Activated CD4-positive, CD25-positive, alpha-beta regulatory T cell treated with anti-CD3 and anti-CD28 coated beads, Interleukin-2, amount 50 U/mL, for 72 hours (primary cell): ENCODE data around the gene FREM2.

Experiments used
- DNase-seq: peaks from one replicate; pipeline ENCODE4 v3.0.0; 2021

FREM2 gene

GRCh38 chr13:38688674-38689073 lies 1.8 kb downstream of the FREM2 start:
- DNase-seq, result no peak

DNA sequence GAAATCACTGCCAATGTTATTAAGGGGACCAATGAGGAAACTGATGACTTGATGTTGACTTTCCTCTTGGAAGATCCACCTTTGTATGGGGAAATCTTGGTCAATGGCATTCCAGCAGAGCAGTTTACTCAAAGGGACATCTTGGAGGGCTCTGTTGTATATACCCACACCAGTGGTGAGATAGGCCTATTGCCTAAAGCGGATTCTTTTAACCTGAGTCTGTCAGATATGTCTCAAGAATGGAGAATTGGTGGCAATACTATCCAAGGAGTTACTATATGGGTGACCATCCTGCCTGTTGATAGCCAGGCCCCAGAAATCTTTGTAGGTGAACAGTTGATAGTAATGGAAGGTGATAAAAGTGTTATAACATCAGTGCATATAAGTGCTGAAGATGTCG lies 3.4 kb downstream of the FREM2 start:
- no peak for DNase-seq

DNA sequence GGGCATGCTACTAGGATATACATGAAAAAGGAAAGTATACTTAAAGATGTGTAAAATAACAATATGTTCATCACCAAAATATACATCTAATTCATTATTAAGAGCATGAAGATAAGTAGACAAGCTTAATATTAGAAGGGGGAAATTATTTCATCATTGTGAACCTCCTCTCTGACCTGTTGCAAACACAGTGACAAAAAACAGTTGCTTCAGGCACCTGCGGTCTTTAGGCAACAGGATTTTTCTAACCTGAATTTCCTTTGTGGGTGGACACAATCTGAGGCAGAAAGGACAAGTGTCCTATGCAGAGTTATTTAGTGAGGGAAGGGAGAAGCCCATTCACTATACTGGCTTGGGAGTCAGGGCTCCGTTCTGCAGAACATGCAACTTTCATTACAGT lies 6.3 kb downstream of the FREM2 start:
- DNase-seq, result no peak

GRCh38 chr13:38693641-38694040 lies 6.8 kb downstream of the FREM2 start:
- no peak for DNase-seq

DNA sequence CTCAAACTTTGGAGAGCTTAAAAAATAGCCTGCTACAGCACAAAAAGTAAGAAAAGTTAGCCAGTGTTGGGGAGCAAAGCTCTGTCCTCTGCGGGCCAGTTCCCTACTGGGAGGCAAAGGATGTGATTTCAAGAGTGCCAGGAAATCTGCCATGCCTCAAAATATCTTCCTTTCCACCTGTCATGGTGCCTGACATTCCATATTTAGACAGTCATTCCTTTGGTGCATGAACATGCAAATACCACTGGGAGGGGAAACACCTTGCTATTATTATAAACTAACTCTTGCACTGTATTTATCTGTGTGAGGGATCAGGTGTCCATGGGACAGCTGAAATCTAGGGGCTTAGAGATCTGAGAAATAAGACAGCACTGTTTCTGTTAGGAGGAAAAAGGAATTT lies 10.3 kb downstream of the FREM2 start:
- DNase-seq, result no peak

DNA sequence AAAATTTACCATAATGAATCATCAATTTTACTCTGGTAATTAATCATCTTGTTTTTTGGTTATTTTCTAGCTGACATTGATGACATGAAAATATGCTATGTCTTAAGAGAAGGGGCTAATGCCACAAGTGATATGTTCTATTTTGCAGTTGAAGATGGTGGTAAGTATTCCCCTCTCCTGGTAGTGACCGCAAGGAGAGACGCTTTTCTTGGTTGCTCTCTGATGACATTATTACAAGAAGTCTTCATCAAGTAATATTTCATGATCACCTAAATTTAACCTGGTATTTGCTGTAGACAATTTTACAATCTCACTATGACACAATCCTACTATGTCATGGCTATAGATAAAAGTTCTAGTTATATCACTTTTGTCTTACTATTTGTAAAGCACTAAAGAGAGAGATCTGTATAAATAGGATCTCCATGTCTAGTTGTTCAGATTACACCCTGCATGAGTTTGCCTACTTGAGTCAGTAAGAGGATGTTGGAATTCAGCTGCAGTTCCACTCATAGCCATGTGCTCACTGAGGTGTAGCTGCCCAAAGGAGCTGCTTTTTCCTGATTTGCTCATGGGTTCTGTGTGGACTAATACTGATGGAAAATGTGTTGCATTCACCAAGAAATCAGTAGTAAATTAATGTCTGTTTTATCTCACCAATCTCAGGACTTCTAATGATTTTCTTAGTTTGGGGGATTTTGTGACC lies 10.9 kb downstream of the FREM2 start:
- DNase-seq, result no peak

DNA sequence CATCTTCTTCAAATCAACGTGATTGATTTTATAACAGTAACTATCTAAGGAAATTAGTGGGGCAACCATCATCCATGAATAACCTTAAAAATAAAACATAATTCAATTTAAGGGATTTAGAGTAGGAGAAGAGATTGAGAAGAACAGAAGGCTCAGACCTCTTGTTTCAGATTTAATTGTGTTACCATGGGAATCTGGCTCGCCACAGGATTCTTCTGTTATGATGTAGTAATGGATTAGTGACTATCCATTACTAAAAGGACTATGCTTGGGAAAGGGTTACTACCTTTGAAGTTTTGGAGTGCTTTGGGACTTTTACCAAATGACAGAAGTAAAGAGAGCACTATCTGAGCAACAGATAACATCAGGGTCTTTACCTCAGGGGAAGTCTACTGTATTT lies 13.2 kb downstream of the FREM2 start:
- DNase-seq, result no peak

- DNase-seq, result no peak
These were observed 15.8 kb downstream of the FREM2 start for GRCh38 chr13:38702669-38703068.

DNA sequence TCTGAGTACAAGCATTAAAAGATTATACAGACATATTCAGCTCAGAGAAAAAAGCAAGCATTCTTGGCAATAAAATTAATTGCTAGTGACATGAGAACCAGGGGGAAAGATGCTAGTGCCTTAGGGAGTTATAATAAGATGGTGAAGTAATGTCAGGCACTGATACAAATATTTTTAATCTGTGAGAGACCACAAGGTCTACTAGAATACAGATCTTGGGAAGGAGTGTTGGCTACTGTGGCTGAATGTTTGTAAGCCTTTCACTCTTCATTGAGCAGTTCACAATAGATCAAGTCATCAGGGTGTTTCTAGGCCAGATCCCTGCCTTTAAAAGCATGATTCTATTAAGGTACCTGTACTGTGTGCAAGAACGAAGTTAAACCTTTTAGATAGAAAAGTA lies 16.4 kb downstream of the FREM2 start:
- no peak for DNase-seq

DNA sequence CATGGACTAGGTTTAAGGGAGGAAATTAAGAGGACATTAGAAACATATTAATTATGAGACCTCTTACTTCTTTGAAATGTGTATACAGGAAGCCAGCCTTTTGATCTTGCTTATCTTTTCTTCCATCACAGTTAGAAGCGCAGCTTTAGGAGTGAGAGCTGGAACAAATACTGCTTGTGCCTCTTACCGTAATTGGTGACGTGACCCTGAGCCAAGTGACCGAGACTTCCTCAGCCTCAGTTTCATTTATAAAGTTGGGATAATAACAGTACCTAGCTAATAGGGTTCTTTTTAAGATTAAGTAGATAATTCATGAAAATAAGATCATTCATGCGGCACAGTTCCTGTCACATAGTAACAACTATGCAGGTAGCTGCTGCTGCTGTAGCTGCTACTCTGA lies 18.5 kb downstream of the FREM2 start:
- no peak for DNase-seq

- DNase-seq, result no peak
These were observed 20.6 kb downstream of the FREM2 start for GRCh38 chr13:38707460-38707859.

GRCh38 chr13:38713046-38713445 lies 26.2 kb downstream of the FREM2 start:
- no peak for DNase-seq

- DNase-seq, result no peak
These were observed 31.5 kb downstream of the FREM2 start for GRCh38 chr13:38718374-38718773.

DNA sequence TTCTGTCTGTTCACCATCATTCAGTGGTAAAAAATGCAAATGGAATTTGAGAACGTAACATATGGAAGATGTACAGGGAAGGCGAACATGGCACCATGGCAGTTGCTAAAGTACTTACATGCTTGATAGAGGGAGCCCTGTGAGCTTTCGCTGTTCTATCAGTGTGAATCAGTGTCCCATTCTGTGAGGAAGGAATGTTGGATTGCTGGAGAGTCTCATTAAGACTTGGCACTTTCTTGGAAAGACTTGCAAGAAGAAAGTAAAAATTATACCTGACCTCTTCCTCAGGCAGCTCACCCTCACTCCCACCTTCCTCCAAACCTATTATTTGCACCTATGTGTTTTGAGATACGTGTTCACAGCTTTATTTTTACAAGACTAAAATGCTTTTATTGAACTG lies 43.5 kb downstream of the FREM2 start:
- no peak for DNase-seq

DNA sequence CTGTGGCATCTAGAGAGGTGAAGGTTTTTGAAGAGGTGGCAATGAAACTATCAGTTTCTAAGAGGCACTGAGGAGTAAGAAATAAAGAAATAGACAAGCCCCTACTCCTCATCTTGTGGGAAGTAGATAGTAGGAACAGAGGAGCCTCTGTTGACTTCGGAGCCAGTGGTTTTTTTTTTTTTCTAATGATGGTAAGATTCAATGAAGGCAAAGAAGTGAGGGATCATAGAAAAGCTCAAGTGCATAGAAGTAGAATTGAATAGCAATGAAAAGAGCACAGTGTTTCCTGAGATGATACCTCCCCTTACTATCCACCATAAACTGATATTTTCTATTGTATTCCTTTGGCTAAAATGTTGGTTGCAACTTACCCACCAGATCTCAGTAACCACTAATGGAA lies 46.3 kb downstream of the FREM2 start:
- no peak for DNase-seq

DNA sequence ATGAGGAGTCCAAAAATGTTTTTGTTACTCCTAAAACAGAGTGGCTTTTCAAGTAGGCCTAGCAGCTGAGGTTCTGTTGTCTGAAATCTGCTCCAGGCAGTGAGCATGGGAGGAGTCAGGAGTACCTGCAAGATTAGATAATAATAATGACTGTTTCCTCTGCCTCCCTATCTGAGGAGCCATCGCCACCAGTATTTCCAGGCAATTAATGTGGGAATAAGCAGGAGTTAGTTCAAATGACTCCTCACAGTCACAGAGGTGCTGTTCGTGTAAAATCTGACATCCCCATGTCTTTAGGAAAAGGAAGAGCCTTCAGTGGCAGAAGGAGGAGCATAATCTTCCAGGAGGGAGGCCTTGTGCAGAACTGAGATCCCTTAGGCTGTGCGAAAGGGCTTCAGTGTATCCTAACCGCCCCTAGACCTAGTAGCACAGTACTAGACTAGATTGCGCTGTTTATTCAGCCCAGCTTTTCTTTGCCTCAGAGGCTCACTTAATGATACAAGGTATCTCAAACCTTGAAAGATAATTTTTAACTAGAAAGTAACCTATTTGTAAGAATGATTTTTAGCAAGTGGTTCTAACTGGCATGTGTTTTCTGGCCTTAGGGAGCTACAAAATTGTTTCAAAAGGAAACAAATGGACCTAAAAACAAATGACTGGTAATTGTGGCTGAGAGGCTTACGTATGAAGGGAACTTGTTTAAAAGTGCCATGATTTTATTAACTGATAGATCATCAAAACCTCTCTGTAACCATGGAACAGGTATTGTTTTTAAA lies 49.0 kb downstream of the FREM2 start:
- no peak for DNase-seq

- DNase-seq, result no peak
These were observed 56.6 kb downstream of the FREM2 start for GRCh38 chr13:38743466-38743865.

DNA sequence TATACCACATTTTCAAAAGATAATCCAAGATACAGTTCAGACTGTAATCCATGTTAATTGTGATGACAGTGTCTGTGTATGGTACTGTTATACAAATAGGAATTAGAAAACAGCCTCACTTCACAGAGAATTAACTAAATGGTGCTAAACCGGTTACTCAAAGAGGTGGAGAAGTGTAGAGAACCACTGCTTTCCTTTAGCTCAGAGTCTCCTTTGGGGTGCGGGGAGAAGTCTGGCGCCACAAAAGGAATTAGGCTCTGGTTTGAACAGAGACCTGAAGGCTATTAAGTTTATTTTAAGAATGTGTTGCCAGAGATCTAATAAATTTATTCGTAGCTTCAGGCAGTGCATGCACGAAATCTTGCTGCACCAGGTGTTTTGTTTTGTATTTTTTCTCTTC lies 65.8 kb downstream of the FREM2 start:
- DNase-seq, result no peak

- no peak for DNase-seq
These were observed 67.0 kb downstream of the FREM2 start for GRCh38 chr13:38753878-38754277.

DNA sequence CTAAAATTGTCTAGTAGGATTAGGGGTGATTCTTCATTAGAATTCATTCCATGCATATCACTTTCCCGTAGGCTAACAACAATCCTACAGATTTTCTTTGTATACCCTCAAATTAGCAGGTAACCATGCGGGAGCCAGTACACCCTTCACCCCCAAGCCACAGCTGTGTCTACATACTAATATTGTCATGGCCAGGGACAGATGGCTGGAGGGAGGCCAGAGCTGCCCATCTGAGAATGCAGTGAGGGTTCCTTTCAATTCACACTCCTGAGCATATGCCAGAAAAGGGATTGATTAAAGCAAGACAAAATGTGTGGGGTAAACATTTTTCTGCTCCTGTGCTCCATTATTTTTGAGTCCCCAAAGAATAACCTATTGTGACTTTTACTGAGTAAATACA lies 68.9 kb downstream of the FREM2 start:
- no peak for DNase-seq

GRCh38 chr13:38758277-38758676 lies 71.4 kb downstream of the FREM2 start:
- DNase-seq, result no peak

- DNase-seq, result no peak
These were observed 72.5 kb downstream of the FREM2 start for GRCh38 chr13:38759390-38759789.

- no peak for DNase-seq
These were observed 76.8 kb downstream of the FREM2 start for GRCh38 chr13:38763446-38764381.

GRCh38 chr13:38766799-38767198 lies 79.9 kb downstream of the FREM2 start:
- no peak for DNase-seq
